HG03159 (cell line): ENCODE data around the gene DDX60.
"Not testable (repeated sequence)": the region's sequence is repeated elsewhere in the genome, so short reads cannot be mapped to it uniquely, and the experiment has no call there.

ENCODE experiments used
- ATAC-seq: cut with Tn5 transposase; IDR thresholded peaks from one replicate; pipeline ENCODE4 v1.9.1; 2021; ENCODE audit warnings: mild to moderate bottlenecking, moderate library complexity; ENCODE audit not compliant: unreplicated experiment

Gene DDX60

DNA sequence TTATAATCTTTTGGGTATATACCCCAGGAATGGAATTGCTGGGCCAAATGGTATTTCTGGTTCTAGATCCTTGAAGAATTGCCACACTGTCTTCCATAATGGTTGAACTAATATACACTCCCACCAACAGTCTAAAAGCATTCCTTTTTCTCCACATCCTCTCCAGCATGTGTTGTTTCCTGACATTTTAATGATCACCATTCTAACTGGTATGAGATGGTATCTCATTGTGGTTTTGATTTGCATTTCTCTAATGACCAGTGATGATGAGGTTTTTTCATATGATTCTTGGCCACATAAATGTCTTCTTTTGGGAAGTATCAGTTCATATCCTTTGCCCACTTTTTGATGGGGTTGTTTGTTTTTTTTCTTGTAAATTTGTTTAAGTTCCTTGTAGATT is 105.0 kb downstream of the DDX60 start:
- ATAC-seq: not testable (repeated sequence)

DNA sequence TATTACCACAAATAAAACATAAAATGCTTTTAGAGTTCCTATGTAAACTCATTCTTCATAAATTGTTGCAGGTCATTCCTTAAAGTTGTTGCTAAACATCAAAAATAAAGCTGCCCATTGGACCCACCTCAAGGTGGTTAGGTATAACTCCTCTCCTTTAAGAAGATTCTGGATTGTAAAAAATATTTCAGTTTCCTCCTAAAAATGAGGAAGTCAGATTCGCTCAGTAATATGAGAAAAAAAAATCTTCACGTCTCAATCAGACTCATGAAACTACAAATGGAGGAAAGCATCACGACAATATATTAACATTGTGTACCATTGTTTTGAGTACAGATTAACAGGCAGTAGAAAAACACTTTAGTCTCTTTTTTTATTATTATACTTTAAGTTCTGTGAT is 105.9 kb downstream of the DDX60 start:
- ATAC-seq: no peak

DNA sequence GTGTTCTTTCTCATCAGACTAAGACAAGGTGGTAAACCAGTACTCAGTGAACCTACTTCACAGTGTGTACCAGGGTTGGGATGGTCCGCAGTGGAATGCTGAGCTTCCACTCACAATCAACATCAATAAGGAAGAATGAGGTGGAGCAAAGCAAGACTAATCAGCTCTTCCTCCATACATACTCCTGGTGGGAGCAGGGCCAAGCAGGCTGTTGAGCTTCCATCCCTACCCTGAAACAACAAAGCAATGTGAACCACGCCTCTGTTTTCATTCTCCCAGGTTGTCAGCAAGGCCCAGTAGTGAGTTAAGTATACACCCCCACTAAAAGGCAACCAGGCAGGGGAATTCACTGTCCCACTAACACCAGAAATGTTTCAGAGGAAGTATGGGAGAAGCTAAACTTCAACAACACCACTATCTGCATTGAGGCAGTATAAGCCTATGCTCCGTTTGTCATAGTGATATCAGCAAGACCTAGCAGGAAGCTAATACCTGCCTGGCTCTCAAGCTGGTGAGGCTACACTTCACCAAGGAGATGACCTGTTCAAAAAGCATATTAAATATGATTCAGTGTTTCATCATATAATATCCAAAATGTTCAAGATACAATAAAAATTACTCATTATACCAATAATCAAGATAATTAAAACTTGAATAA is 109.5 kb downstream of the DDX60 start:
- ATAC-seq: no peak

DNA sequence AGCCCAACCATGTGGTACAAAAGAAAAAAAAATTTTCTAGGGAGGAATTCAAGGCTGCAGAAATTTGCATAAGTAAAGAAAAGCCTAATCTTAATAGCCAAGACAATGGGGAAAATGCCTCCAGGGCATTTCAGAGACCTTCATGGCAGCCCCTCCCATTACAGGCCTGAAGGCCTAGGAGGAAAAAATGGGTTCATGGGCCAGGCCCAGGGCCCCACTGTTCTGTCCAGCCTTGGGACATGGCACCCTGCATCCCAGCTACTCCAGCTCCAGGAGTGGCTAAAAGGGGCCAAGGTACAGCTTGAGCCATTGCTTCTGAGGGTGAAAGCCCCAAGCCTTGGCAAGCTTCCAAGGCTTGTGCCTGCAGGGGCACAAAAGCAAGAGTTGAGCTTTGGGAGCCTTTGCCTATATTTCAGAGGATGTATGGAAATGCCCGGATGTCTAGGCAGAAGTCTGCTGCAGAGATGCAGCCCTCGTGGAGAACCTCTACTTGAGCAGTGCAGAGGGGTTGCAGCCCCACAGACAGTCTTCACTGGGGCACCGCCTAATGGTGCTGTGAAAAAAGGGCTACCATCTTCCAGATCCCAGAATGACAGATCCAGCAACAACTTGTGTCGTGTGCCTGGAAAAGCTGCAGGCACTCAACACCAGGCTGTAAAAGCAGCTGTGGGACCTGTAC is 115.2 kb downstream of the DDX60 start:
- no peak for ATAC-seq

DNA sequence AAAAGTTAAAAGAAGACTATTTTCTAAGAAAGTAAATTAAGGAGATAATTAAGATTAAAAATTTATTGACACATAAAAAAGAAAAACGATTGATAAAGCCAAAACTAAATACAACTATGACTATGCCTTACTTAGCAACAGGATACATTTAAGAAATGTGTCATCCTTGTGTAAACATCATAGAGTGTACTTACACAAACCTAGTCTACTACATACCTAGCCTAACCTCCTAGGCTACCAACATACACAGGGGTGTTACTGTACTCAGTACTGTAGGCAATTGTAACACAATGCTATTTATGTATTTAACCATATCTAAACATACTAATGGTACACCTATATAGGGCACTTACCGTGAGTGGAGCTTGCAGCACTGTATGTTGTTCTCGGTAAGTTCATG is 117.9 kb downstream of the DDX60 start:
- ATAC-seq: no peak

DNA sequence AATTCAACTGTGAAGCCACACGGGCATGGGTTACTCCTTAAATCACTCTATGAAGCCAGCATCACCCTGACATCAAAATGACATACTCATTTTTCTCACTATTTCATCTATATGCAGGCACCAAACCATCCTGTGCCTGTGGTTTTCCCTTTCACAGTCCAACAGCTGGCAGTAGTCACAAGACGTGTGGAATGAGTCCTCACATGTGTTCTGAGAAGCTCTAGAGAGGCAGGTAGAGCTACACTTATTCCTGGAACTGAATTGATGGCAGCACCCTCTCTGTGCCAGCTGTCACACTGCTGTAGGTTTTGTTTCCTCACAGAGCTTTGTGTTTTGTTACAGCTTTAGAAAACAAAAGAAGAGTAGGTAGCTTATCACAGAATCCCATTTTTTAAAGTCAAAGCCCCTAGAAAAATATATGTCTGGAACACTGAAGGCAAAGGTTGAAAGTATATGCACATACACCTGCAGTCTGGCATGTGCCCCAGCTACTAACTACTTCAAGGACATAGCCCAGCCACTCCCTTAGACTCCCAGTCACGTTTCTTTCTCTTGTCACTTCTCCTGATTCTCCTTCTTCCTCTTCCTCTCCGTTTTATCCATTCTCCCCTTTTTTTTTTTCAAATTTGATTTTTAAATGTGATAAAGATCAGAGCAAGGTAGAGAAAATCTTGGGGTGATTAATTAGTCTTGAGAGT is 119.1 kb downstream of the DDX60 start:
- no peak for ATAC-seq

DNA sequence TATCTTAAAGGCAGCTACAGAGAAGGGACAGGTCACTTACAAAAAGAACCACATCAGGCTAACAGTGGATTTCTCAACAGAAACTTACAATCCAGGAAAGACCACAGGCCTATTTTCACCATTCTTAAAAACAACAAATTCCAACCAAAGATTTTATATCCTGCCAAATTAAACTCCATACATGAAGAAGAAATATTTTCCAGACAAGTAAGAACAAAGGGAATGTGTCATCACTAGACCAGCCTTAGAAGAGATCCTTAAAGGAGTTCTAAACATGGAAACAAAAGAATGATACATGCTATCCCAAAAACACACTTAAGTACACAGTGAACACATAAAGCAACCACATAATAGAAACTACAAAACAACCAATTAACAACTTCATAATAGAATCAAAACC is 120.6 kb downstream of the DDX60 start:
- no peak for ATAC-seq

DNA sequence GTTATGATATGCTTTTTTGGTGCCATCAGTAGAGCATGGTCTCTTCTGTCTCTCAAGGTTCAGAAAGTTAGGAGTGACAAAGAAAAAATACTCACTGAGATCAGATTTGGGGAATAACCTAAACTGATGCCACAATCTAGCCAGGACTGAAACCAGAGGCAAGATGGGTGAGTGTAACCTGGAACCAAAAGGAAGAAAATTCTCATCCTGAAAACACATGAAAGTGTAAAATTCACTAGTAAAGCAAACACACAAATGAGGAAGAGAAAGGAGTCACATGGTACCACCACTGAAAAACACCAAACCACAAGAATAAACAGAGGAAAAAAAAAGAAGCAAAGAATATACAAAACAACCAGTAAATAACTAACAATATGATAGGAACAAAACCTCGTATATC is 129.8 kb downstream of the DDX60 start:
- peak; percentile 63 for ATAC-seq

DNA sequence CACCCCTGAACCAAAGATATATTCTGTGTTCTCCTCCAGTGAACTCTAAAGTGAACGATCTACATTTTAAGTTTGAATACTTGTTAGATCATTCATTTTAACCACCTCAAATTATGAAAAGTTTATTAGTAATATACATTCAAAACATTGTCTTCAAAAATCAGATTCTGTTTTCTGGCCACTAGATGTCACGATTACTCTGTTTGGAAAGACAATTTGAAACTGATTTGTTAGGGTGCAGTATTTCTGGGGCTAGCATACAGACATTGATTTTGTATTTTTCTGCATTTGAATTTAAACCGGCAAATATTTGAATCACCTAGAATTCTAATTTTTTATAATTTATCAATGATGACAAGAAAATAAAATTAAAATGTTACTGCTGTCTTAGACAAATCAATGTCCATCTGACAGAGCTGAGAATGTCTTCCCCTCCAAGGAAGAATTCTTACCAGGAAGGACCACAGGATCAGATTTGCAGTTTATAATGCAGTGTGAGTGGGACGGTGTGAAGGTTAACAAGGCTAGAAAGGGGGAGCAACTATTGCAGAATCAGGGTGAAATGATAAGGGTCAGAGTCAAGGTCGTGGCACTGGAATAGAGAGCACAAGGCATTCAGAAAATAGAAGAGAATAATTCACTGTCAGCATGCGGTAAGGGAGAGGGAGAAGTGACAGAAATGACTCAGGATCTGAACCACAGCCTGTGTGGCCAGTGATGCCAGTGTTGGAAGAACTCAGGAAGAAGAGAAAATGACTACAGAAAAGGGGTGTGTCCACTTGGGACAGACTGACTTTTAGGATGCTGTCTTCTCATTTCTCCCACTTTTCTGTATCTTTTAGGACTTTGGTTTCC is 134.6 kb downstream of the DDX60 start:
- ATAC-seq: no peak

DNA sequence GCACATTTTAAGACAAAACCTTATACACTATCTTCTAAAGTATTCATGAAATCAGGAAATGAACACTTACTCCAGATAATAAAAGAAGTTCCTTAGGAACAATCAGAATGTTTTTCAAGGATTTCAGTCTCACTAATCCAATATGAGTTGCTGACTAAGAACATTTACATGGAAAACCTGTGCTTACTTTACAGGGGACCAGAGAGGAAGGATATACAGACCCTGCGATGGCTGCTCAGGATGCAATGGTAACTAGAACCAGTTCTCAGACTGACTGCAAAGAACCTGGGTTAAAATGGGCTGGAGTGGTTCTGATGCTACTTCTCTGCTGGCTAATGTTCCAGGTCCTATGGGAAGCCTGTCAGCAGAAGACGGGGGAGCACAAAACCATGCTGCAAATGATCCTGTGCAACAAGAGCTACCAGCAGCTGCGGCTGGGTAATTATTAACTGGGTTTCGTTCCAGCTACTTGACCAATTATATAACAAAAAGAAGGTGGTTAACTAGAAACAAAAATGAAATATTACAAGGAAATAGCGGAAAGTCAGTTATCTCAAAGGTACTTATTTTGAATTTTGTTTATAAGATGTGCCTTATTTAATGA is 140.9 kb downstream of the DDX60 start:
- ATAC-seq: no peak

DNA sequence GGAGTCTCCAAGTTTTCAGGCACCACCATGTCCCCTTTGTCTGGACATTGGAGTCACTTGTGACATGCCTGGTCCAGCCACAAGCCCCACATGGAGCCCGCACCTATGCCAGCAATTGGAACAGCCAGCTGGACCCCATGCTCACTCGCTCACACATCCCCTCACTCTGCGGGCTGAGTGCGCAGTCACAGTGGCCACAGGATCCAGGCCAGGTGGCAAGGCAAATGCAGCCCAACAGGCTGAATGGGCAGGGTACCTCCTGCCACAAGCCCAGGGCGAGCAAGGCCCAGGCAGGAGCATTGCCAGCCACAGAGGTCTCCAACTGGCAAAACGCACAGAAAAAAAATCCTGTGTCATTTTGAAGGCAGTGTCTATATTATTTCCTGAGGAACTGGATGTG is 144.2 kb downstream of the DDX60 start:
- ATAC-seq: no peak

DNA sequence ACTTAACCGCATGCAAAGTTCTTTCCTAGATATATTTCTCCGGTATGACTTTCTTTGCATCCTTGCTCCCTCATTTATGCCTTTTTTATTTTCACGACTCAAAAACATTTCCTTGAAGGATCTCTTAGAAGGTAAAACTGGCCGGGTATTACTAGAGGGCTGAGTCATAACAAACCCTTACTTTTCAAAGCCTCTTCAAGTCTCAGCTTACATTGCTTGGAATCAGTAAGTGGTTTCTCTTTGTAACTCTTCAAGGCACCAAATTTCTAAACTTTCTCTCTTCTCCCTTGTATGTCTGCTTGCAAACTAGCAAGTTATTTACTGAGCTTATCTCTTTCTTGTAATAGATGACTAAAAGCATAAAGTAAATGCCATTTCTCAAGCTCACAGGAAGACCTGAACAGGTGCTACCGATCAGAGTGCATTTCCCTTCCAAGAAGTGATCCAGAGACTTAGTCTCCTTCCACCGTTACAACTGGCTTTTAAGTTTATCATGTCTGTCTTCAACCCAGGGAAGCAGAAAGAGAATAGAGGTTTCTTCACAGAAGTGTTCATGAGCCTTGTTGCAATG is 150.8 kb downstream of the DDX60 start:
- peak; percentile 45 for ATAC-seq
